Measurements from ENCODE around the gene ARSG.

DNA sequence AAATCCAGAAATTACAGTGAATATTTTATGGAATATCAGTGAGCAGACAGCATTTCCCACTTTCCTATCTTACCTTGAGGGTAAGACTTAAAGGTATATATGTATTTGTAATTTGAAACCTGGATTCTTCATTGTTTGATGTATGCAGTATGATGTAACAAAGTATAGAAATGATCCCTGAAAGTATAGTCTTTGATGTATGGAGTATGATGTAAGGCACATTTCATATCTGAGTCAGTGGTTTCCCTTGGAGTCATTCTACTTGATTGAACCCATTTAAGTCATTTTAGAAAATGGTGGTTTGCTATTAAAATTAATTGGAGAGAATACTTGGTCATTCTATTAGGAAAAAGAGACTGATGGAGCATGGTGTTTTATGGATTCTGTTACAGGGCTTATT lies 33.4 kb upstream of the ARSG start:
- no peak for TF ChIP-seq POLR2A (IDR thresholded peaks at IDR 0.05)
- TF ChIP-seq, protein P1, sequence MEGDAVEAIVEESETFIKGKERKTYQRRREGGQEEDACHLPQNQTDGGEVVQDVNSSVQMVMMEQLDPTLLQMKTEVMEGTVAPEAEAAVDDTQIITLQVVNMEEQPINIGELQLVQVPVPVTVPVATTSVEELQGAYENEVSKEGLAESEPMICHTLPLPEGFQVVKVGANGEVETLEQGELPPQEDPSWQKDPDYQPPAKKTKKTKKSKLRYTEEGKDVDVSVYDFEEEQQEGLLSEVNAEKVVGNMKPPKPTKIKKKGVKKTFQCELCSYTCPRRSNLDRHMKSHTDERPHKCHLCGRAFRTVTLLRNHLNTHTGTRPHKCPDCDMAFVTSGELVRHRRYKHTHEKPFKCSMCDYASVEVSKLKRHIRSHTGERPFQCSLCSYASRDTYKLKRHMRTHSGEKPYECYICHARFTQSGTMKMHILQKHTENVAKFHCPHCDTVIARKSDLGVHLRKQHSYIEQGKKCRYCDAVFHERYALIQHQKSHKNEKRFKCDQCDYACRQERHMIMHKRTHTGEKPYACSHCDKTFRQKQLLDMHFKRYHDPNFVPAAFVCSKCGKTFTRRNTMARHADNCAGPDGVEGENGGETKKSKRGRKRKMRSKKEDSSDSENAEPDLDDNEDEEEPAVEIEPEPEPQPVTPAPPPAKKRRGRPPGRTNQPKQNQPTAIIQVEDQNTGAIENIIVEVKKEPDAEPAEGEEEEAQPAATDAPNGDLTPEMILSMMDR (IDR thresholded peaks at IDR 0.05), result no peak
